HG03521 (cell line): ENCODE results near the gene CADM1.

Source experiments
- ATAC-seq: cut with Tn5 transposase; IDR thresholded peaks from one replicate; pipeline ENCODE4 v1.9.1; 2021; ENCODE audit warnings: mild to moderate bottlenecking, moderate library complexity; ENCODE audit not compliant: unreplicated experiment

Gene CADM1

DNA sequence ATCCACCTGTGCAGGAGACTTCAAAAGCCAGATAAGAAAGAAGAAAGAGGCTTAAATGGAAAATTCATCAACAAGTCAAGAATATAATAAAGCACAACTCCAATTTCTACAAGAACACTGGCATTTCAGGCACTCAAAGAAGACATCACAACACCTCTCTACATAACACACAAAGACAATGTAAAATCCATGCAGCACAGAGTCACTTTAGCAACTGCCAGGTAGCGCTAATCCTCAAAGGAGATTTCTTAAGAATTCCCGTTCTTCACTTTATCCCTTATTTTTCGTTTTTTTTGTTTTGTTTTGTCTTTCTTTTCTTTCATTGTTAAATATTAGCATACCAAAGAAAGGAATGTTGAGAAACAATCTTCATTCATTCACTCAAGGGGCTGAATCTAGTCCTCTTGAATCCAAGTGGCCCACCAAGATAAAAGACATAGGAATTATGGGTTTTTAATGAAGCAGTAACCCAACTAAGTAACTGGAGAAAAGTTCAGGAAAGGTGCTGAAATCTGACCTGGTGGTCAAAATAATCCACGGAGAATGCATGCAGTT lies 95.0 kb downstream of the CADM1 start:
- no peak for ATAC-seq

DNA sequence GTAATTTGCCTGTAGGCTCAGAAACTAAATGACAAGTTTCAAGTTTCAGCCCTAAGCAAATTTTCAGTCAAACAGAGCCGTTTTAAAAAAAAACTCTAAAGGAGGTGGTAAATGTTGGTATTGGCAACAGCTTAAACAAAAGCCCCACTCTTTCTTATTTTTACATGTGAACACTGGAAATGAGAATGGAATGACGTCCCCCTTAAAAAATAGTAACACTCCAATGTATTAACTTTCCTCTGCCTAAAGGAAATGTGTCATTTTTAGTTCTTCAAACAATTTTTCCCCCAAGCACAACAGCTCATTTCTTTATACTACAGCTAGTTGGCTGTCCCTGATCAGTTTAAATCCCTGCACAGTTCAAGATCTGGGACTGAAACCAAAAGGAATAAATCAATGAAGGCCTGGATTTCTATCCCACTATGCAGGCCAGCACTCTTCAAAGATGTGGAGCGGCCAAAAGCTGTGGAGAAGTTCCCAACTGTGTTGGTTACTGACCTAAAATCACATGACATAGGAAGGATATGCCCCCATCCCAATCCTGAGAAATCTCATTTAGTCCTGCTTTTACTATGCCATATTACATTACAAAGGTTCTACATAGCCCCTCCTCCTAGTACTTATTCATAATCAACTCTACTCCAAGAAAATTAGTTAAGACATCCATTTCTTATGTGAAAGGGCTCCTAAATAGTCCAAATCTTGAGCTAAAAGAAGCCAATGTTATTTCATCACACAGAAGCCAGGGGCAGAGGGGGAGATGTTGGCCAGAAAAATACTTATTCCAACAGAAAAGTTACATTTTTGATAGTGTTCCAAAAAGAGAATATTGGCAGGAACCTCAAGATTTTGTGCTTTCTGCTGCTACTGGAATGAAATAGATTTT lies 95.9 kb downstream of the CADM1 start:
- no peak for ATAC-seq

DNA sequence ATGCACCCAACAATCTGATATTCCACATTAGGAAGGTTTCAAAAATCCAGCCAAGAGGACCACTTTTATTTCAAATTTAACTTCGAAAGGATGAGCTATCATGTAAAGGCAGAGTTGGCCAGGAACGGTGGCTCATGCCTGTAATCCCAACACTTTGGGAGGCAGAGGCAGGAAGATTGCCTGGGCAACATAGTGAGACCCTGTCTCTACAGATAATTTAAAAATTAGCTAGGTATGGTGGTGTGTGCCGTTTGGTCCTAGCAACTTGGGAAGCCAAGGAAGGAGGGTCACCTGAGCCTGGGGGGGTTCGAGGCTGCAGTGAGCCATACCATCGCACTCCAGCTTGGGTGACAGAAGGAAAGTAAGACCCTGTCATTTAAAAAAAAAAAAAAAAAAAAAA lies 96.7 kb downstream of the CADM1 start:
- ATAC-seq, result no peak

DNA sequence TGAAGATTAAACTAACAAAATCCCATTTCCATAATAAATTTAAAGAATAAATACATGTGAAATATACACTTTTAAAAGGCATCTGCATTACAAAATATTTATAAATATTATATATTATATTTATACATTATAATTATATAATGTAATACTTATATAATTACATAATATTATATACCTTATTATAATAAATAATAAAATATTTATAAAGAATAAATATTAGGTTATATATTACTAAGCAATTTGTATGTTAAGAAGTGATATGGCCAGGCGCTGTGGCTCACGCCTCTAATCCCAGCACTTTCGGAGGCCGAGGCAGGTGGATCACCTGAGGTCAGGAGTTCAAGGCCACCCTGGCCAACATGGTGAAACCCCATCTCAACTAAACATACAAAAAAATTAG lies 97.8 kb downstream of the CADM1 start:
- ATAC-seq, result no peak

DNA sequence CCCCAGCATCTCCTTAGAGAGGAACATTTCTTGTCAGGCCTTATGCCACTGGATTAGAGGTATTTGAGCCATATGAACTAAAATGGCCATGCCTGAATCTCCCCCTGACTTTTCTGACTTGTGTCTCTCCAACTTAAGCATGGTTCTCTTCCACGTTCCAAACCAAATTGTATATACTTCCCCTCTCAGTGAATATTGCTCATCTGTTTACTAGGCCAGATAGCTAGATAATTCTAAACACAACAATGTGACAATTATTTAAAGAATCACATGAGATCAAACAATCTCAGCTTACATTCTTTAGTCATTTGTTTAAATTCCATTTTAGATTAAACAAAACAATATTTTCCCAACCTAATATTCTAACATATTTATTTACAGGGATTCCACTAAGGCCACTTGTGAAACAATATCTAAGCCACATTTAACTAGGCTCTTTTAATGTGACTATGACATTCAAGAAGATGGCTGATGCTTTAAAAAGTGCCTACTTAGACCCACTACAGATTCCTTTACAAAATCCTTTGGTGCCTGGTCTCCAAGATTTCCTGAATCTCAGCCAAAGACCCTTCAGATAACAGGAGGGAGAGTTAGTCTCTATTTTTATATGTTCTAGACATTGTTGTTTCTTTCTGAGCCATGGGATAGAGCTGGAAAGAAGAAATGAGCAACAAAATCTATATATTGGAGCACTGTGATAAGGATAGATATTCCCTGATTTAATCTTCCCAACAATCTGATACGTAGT lies 105.7 kb downstream of the CADM1 start:
- no peak for ATAC-seq

DNA sequence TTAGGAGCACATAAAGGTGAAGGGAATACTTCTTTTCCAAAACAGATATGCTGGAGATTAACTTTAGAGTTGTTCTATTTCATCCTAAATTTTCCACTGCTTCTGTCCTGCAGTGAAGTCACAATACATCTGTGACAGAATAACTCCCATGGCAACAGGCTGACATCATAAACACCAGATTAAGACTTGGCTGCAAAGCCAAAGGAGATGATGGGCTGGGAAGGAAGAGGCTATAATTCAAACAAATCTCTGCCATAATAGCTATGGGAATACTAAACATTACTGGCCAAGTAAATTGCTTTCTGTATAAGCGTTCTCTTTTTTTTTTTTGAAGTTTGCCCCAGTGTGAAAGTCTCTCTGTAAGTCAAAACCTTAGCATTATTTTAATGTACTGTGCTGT lies 107.7 kb downstream of the CADM1 start:
- no peak for ATAC-seq

DNA sequence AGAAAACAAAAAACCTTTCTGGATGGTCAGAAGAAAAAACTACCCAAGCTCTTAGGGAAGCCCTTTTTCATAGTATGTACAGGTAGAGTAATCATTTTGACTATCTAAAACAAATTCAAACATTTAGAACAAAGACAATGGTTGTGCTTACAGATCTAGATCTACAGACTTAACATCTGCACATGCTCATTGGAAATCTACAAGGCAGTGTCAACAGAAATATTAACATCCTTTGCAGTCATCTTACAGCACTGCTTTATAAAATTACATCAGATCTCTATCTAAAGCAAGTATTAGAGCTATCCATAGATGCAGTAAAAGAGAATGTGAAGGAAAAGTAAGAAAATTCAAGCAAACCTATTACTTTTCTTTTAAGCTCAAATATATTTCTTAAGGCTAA lies 110.3 kb downstream of the CADM1 start:
- no peak for ATAC-seq

DNA sequence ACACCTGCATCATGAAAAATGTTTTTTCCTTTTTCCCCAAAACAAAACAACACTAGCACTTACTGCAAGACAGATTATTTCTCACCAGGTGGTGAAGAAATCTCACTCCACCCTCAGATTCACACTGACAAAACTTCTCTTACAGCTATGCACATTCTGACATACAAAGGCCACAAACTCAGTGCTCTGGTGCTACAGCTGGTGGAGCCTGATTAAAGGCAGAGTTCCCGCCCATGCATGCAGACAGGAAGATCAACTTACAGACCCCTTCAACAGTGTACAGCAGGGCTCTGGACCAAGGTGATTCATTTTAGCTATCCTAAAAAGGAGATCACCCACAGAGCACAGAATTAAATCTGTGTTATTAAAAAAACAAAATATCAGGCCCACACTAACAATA lies 112.6 kb downstream of the CADM1 start:
- ATAC-seq, result no peak

DNA sequence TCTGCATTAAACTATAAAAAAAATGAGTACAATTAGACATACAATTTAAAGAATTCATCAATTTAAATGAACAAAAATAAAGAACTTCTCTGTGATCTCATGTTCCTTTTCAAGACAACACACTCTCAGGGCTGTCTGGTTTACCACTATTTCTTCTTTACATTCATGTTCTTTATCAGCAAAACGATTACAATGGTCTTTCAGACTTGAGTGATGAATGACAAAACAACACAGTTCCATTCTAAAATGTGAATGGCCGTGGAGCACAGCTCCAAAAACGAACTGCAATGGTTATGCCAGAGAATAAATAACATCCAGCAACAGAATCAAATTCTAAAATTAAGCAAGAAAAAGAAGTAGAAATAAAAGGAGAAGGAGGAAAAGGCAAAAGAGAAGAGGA lies 113.1 kb downstream of the CADM1 start:
- no peak for ATAC-seq

DNA sequence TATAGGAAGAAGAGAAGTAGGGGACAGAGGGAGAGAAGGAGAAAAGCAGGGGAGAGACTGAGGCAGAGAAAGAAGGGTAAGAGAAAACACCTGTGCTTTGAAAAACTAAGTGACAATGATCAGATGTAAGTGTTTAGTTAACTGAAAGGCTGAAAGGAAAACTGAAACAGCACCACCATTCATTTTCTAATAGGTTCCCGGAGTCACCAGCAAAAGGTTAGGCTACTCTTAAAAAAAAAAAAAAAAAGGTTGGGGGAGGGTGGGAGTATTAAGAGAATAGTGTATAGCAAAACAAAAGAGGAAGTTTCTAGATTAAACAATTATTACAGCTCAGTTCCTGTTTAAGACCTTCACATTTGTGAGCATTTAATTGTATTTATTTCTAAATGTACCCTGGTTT lies 113.8 kb downstream of the CADM1 start:
- ATAC-seq, result no peak

DNA sequence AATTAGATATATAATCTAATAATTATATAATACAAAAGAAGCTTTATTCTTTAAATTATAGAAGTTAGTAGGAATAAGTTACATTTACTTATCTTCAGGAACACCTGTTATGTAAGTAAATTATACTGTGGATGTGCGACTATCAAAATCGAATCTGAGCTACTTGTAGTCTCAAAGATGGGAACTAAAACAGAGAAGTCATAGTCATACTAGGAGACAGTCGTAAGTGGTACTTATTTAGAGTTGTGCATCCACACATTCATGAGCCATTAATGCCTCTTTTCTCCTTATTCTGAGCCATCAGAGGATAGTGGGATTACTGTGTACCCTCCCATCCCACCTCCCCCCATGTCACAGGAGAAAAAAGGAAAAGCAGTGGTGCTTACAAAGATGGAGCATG lies 114.4 kb downstream of the CADM1 start:
- no peak for ATAC-seq

DNA sequence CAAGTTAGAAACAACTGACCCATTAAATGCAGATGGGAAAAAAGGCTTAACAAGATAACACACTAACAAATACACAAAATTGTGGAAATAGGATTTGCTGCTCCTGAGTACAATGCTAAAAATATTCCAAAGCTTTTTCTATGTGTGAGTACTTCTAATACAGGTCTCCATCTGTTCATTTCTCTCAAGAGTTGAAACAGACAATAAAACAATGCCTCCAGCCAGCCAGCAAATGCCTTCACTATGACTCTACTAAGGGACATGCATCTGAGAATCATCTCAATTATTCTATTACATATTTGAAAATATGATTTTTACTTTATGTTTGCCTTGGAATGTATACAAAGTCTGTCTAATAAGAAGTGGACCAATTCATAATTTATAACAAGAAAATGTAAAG lies 119.0 kb downstream of the CADM1 start:
- ATAC-seq, result no peak

DNA sequence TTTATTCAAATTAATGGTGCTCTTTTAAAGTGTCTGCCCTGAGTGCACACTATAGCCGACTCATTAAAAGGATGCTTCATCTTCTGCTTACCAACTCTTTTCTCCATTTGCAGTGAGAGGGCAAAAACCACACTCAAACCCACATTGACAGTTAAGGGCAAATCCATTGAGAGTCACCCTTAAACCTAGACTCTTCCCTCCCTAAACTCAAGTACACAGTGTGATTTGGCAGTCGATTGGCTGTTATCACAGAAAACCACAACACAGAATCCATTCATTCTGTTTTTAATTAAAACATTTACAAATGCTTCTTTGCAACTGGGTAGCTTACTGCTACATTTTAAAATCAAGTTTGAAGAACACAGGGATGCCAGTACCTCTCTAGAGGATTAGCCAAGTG lies 120.0 kb downstream of the CADM1 start:
- ATAC-seq, result no peak

DNA sequence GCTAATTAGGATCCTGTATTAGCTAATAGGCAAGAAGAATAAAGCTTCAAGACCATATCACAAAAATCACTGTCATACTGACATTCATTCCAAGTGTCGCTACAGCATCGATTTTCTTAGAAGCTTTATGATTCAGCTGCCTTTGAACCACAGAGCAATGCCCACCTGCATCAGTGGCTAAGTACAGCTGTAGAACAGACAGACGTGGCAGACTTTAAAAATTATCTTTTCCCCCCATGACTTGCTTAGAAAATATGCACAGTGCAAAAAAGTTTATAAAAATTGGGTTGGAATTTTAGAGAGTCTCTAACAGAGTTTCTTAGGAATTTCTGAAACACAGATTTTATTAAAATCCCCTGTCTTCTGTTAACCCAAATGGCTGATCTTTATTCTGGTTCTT lies 120.8 kb downstream of the CADM1 start:
- ATAC-seq, result no peak

DNA sequence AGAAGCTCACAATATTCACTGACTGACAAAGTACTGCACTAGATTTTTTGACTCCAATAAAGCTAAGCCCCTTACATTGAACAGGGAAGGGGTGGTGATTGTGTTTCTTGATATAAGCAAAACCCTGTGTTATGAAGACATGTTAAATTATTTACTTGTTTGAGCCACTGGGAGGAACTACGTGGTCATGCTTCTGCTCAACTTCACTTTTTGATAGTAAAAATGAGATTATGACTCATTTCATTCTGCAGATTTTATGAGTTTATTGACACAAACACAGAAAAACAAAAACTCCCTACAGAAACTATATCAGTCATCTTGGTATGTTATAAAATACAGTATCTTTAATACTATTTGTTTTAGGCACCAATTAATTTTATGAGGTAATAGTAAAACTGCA lies 124.7 kb downstream of the CADM1 start:
- no peak for ATAC-seq

DNA sequence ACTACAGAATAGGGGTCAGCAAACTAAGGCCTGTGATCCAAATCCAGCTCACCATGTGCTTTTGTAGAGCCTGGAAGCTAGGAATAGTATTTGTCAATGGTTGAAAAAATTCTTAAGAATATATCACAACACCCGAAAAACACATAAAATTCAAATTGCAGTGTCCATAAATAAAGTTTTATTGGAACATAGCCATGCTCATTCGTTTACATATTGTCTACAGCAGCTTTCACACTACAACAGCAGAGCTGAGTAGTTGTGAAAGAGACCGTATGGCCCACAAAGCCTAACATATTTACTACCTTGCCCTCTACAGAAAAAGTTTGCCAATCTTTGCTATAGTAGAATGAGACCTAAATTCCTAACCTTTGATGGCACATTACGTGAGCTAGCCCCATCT lies 125.7 kb downstream of the CADM1 start:
- no peak for ATAC-seq

DNA sequence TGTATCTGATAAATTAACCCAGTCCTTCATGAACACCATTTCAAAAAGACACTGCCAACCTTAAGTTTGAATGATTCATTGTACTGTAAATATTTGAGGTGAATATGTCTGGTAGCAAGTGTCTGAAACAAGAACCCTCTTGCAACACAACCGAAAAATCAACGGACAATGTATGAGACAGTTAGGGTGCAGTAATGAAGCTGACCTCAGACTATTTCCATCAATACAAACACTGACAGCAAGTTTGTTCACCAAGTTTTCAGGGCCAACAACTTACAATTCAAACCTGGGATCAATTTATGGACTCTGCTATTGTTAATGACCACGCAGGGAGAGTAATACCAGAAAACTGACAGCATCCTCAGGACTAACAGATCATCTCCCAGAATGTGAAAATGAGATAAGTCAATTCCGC lies 126.3 kb downstream of the CADM1 start:
- ATAC-seq, result no peak

DNA sequence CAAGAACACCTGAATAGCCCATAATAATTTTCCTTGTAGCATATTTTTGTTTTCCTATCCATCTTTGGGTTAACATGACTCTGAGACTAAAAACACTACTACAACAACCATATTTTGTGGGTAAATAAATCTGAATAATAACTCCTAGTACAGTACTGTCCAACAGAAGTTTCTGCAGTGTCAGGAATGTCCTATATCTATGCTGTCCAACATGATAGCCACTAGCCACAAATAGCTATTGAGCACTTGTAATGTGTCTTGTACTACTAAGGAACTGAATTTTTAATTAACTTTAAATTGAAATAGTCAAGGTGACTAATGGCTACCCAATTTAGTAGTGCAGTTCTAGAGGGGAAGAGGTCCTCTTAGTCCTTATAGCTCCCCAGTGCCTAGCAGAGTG lies 135.6 kb downstream of the CADM1 start:
- no peak for ATAC-seq

DNA sequence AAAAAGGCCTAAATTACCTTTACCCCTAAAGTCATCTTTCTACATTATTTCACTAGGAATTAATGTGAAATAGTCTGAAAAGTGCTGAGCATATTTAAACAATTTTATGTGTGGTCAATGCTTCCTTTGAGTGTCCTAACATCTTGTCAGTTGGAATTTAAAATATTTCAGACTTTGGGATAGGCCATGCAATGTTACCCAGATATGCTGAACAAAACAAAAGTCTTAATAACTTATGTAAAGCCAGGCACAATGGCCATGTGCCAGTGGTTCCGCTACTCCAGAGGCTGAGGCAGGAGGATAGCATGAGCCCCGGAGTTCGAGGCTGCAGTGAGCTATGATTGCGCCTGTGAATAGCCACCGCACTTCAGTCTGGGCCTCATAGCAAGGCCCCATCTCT lies 137.4 kb downstream of the CADM1 start:
- ATAC-seq, result no peak

DNA sequence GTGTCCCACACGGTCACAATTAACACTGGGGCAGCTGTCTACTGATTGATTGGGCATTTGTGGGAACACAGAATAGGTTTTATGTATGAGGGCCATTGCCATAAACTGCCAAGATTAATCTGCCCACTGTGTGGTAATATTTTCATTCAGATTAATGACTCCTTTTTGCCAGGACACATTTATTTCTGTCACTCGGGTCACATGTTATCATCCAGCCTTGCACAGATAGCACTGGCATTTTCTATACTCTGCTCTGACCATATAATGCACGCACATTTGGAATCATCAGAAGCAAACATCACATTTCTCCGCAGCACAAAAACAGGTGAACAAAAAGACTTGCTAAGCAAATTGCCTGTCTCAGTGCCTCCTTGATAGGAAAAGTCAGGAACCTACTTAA lies 138.3 kb downstream of the CADM1 start:
- ATAC-seq, result no peak

DNA sequence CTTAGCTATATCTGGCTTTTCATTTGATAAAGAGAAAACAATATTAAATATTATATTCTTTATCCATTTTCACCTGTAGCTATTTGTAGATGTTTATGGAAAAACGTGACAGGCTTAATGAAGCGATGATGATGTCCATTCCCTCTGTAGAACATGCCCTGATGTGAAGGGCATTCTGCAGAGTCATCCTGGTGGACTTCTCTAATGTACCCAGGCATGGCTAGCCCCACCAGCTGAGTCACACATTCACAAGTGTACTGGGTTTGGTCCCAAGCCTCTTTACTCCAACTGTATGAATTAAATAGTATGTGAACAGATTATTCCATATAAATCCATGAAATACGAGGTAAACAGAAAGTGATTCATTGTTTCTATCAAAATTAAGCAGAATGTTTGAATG lies 139.3 kb downstream of the CADM1 start:
- ATAC-seq, result no peak

DNA sequence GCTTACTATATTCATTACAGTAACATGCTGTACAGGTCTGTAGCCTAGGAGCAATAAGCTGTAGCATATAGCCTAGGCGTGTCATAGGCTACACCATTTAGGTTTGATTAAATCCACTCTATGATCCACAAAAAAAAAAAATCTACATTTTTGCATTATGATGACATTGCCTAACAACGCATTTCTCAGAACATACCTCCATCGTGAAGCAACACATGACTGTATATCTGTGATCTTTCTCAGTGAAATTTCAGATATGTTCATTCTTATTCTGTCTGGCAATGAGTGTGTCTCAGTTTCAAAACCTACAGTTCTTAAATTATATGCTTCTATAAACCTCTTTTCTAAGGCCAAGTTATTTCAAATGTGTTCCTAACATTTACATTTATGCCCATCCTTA lies 140.3 kb downstream of the CADM1 start:
- no peak for ATAC-seq
